Body of pancreas (tissue), 4 donors: ENCODE measurements around the gene KCNN3. TPM values are rescaled to one million over a fixed set of nuclear protein-coding genes. Genes with fewer than 3 reads are reported as not detected.

Source experiments
- ATAC-seq: fragments of 150-250 bp; one replicate; pipeline ENCODE4 v1.9.1; 2016
- DNase-seq, 4 donors: peaks; one replicate each; pipeline ENCODE4 v3.0.0-alpha.2; 2019
- H3K27ac ChIP-seq, 4 donors: fragments of 200-600 bp; sonication (generic); 1 replicate in 3 of 4; 2 replicates in 1 of 4; pipeline versions ENCODE4 v1.5.1 to v1.6.1; 2016 to 2019; ENCODE audit warnings: mild to moderate bottlenecking in 1 of 4, mixed read lengths in 1 of 4, moderate library complexity in 1 of 4
- H3K27me3 ChIP-seq, 2 donors: fragments of 200-600 bp; sonication (generic); one replicate each; pipeline ENCODE4 v1.6.0; 2016; ENCODE audit warnings: mild to moderate bottlenecking in 1 of 2
- H3K36me3 ChIP-seq, 2 donors: fragments of 200-600 bp; sonication (generic); replicated peaks in 1 of 2; 2 replicates each; pipeline ENCODE4 v1.5.1; 2016; ENCODE audit warnings: low read depth in 2 of 2; ENCODE audit not compliant: insufficient read depth in 1 of 2
- H3K4me1 ChIP-seq: fragments of 200-600 bp; sonication (generic); one replicate; pipeline ENCODE4 v1.6.0; 2016
- H3K4me3 ChIP-seq, 2 donors: fragments of 200-600 bp; sonication (generic); 1 replicate in 1 of 2; 2 replicates in 1 of 2; pipeline ENCODE4 v1.5.1; 2016 to 2019
- H3K9me3 ChIP-seq, 3 donors: fragments of 200-600 bp; sonication (generic); 1 replicate in 2 of 3; 2 replicates in 1 of 3; pipeline ENCODE4 v1.5.1; 2016
- POLR2A ChIP-seq, 3 donors: fragments of 450-650 bp; IDR thresholded peaks; one replicate each; pipeline ENCODE4 v1.6.1; 2016; ENCODE audit warnings: antibody characterized with exemption in 3 of 3, mild to moderate bottlenecking in 2 of 3
- WGBS, 2 donors: methylation state at CpG; one replicate each; pipeline ENCODE4 v1.1.5; 2017; 5-methylcytosine and 5-hydroxymethylcytosine counted together
- intact Hi-C: fragments of 100-400 bp; cut with DNase I; formaldehyde crosslinking; loops from one replicate; pipeline ENCODE4 v1.15.1; 2023
- total RNA-seq, 2 donors: library from RNA; depleted of rRNA; stranded (reverse); fragments of >200 nt; gene quantifications; one replicate each; pipeline ENCODE4 v1.1.0, GENCODE V29; 2016
- TF ChIP-seq, protein P1 (sequence below), 7 experiments: fragments of 450-650 bp in 4 of 7; fragments of 200-600 bp in 3 of 7; sonication (generic) in 3 of 7; IDR thresholded peaks; one replicate each; pipeline ENCODE4 v1.5.1; 2016 to 2019; ENCODE audit warnings: antibody characterized with exemption in 7 of 7

Gene KCNN3
- total RNA-seq, 2 donors from 2014 or later = 0.33 to 1.6 TPM

DNA sequence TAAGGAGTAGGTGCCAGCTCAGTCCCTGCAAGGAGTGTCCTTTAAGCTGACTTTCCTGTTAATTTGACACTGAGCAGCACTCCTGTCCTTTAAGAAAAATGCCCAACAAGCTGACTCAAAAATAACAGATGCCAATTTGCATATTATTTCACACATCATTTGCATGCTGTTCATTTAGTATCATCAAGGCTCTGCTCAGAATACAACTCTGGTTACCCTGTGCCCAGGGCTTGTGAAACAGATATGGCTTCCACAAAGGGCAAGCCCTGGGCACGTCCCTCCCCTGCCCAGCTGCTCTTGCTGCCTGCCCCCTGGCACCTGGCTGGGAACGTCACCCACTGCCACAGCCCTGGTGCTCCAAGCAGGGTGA, 10.3 kb downstream of the KCNN3 start:
- Histone ChIP-seq H3K27me3 (no peaks in the 10 kb centered on the region), H3K4me1 (no peaks in the 10 kb centered on the region), H3K36me3 (no peaks in the 10 kb centered on the region), H3K27ac (no peak overlapping the region), H3K9me3 (no peaks in the 10 kb centered on the region), H3K4me3 (no peak overlapping the region)
- intact Hi-C loops = no loop called here
- DNase-seq = no peak
- no peak for ATAC-seq
- WGBS, 2 donors = 20 to 73% methylated on average over 1 to 2 of the region's 2 CpGs
- TF ChIP-seq, protein P1, sequence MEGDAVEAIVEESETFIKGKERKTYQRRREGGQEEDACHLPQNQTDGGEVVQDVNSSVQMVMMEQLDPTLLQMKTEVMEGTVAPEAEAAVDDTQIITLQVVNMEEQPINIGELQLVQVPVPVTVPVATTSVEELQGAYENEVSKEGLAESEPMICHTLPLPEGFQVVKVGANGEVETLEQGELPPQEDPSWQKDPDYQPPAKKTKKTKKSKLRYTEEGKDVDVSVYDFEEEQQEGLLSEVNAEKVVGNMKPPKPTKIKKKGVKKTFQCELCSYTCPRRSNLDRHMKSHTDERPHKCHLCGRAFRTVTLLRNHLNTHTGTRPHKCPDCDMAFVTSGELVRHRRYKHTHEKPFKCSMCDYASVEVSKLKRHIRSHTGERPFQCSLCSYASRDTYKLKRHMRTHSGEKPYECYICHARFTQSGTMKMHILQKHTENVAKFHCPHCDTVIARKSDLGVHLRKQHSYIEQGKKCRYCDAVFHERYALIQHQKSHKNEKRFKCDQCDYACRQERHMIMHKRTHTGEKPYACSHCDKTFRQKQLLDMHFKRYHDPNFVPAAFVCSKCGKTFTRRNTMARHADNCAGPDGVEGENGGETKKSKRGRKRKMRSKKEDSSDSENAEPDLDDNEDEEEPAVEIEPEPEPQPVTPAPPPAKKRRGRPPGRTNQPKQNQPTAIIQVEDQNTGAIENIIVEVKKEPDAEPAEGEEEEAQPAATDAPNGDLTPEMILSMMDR (IDR thresholded peaks at IDR 0.05) = no peak
- no peak for TF ChIP-seq POLR2A (IDR thresholded peaks at IDR 0.05)

DNA sequence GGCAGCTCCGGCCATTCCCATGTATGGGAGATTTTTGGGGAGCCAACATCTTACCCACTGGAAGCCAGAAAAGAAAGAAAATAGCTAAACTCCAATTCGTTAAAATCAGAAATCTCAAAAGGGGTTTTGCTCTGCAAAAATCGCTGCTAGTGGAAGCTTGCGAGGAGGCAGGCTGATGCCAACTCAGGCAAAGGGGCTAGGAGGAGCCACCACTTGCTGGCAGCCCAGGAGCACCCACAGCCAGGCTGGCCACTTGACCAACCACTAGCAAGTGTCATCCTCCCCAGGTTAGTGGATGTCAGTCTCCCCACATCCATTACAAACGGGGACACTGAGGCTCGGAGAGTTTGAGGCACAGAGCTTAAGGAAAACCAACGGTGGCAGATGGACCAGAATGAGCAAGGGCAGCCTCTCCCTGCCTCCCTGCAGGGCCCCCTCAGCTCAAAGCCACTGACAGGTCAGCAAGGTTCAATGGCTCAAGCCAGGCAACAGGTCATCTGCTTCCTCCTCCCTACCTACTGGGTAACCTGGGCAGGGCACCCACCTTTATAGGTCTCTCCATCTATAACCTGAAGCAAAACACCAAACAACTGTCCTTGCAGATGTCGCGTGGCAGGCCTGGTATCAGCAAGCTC, 10.8 kb downstream of the KCNN3 start:
- 80 to 81% methylated on average over 9 of the region's 9 CpGs for WGBS, 2 donors
- no peak overlapping the region for H3K27ac ChIP-seq

DNA sequence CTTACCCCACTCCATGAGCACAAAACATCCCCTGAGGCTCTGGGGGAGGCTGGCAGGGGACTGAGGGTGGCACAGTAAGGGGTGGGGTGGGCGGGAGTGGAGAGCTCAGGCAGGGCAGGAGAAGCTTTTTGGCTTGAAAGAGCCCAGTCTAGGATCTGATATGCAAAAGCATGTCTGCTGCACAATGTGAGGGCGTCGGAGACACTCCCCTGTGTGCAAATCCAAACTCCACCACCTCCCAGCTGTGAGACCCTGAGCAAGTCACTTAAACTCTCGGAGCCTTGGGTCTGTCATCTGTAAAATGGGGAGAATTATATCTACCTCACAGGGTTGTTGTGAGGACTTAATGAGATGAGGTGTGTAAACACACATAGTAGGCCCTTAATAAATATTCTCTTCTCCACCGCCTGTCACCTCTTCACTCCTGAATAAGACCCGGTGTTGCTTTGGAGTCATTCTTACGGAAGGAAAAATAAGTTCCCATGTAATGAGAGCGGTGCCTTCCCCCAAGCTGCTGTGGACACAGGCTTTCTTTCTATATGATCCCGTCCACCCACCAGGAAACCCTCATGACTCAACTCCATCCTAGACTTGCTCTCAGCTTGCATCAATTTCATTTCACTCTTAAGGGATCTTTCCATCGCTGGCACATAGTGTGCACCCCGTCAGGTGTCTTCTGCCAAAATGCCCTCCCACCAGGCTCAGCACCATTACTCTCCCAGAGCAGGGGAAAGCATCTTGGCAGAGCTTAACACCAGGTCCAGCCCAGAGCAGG, 12.5 kb downstream of the KCNN3 start:
- no peak for DNase-seq
- ATAC-seq = no peak
- Histone ChIP-seq H3K27me3 (no peaks in the 10 kb centered on the region), H3K9me3 (no peaks in the 10 kb centered on the region), H3K4me3 (no peak overlapping the region), H3K4me1 (no peaks in the 10 kb centered on the region), H3K36me3 (no peaks in the 10 kb centered on the region), H3K27ac (no peak overlapping the region)
- WGBS, 2 donors = 86 to 88% methylated on average over 10 of the region's 11 CpGs
- TF ChIP-seq POLR2A (IDR thresholded peaks at IDR 0.05) = no peak
- TF ChIP-seq, protein P1 (IDR thresholded peaks at IDR 0.05) = no peak
- intact Hi-C loops = no loop called here

More for the DNA sequence above, 10.8 kb downstream of the KCNN3 start:
- TF ChIP-seq POLR2A (IDR thresholded peaks at IDR 0.05) = no peak
- TF ChIP-seq, protein P1 (IDR thresholded peaks at IDR 0.05) = no peak
- Histone ChIP-seq H3K4me1 (no peaks in the 10 kb centered on the region), H3K36me3 (no peaks in the 10 kb centered on the region), H3K27me3 (no peaks in the 10 kb centered on the region), H3K9me3 (no peaks in the 10 kb centered on the region), H3K4me3 (no peak overlapping the region)
- DNase-seq = no peak
- intact Hi-C loops = no loop called here
- no peak for ATAC-seq

GRCh38 chr1:154857022-154857421, 13.1 kb downstream of the KCNN3 start:
- ATAC-seq (no peak), DNase-seq (no peak)
- TF ChIP-seq POLR2A (IDR thresholded peaks at IDR 0.05) = no peak
- TF ChIP-seq, protein P1 (IDR thresholded peaks at IDR 0.05) = no peak
- H3K9me3 ChIP-seq = no peaks in the 10 kb centered on the region
- H3K27me3 ChIP-seq = no peaks in the 10 kb centered on the region
- no peaks in the 10 kb centered on the region for H3K4me1 ChIP-seq
- 89 to 93% methylated on average over 3 to 5 of the region's 6 CpGs for WGBS, 2 donors
- H3K36me3 ChIP-seq = no peaks in the 10 kb centered on the region
- intact Hi-C loops = no loop called here
- no peak overlapping the region for H3K27ac ChIP-seq
- no peak overlapping the region for H3K4me3 ChIP-seq
